Measurements from ENCODE around the gene FBLN2. TPM values are rescaled to one million over a fixed set of nuclear protein-coding genes. Genes with fewer than 3 reads are reported as not detected.

The FBLN2 gene
- total and polyA plus RNA-seq, 10 of the 15 experiments (the other 5 are each of a cell fraction or from before 2014, with no cell fraction given) = 0.03 to 0.41 (median 0.12) TPM; not detected in 2

DNA sequence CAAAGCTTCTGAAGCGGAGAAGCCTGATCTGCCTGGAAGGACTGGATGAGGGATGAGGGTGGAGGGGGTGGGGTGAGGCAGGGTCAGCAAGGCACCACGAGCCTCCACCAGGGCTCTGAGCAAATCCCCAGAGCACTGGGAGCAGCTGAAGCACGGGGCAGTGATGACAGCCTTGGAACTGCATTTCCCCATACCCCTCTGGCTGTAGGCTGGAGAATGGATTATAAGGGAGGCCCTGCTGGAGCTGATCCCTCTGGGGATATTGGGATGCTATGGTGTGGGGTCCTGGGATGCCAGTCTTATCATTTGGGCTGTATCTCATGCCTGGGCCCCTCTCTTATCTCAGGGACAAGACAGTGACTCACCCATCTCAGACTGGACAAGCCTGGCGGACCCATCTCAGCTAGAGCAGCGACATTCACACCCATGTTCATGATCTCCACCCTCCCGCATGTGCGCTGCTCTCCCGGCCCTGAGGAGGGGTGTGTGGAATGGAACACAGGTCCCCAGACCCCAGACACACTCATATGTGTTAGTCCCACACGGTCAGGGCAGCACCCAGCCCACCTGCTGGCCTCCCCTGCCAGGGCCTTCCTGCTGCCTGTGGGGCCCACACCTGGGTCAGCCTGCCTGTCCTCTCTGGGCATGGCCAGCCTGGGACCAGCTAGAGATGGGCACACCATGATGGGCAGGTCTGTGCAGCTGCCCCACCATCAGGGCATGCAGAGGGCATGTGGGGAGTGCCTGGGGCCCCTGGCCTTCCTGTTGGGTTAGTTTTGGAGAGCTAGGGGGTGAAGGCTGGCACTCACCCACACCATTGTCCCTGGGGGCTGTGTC is 97.1 kb downstream of the FBLN2 start:
- no TSS peak for BruUV-seq (replicated peaks)
- intact Hi-C loops (cut with micrococcal nuclease; ENCODE audit: unreplicated experiment) (no loop called here), in situ Hi-C loops (cut with MboI) (loop anchor here (5.0 kb wide), 1 partner anchor 149 kb away; no protein-coding TSS in a partner anchor)
- H3K4me1 ChIP-seq (ENCODE audit: control insufficient read depth, insufficient read depth, low read length) = no peaks in the 10 kb centered on the region
- H3K9me3 ChIP-seq (replicated peaks; ENCODE audit: control insufficient read depth, insufficient read depth, low read length) = no peaks in the 10 kb centered on the region
- H3K79me2 ChIP-seq (ENCODE audit: control insufficient read depth, insufficient read depth, low read length) = no peaks in the 10 kb centered on the region
- H3K4me2 ChIP-seq (ENCODE audit: control insufficient read depth, insufficient read depth) = no peak overlapping the region
- RAD21 ChIA-PET (ENCODE audit: unreplicated experiment) = interaction anchor here (0.8 to 1.7 kb wide), 3 partner anchors 11 to 151 kb away, joined by 3 to 5 read pairs (median 4); no protein-coding TSS in a partner anchor
- no peaks in the 10 kb centered on the region for H3K36me3 ChIP-seq (ENCODE audit: control insufficient read depth in 2 of 2, insufficient read depth in 2 of 2, low read length in 1 of 2)
- H3K27ac ChIP-seq (ENCODE audit: control insufficient read depth, insufficient read depth) = no peak overlapping the region
- no peak overlapping the region for H3K9ac ChIP-seq (ENCODE audit: control insufficient read depth, insufficient read depth, low read length)
- H3K27me3 ChIP-seq (replicated peaks in 1 of 2; ENCODE audit: control insufficient read depth in 2 of 2, insufficient read depth in 2 of 2, low read length in 1 of 2) = peaks cover 2 to 7% of the 10 kb centered on the region in 2 experiments; a peak in 2 of 4 replicates
- DNase-seq (ENCODE audit: low read depth, low spot score) (no peak), FAIRE-seq (no peak), ATAC-seq (no peak)
- no peak overlapping the region for H3K4me3 ChIP-seq
- SMC1A ChIA-PET (ENCODE audit: uncharacterized antibody, unreplicated experiment) = interaction anchor here (0.6 to 7.4 kb wide), 3 partner anchors 11 to 151 kb away, joined by 3 to 62 read pairs (median 3); no protein-coding TSS in a partner anchor
- POLR2A ChIA-PET = no interaction called here
- H4K20me1 ChIP-seq (ENCODE audit: control insufficient read depth, insufficient read depth) = no peaks in the 10 kb centered on the region
- 21% methylated on average over 8 of the region's 9 CpGs for WGBS (ENCODE audit: insufficient coverage, insufficient replicate concordance, low lambda C conversion rate, missing lambda C conversion rate)
- CTCF ChIA-PET = interaction anchor here (0.7 to 10.4 kb wide), 5 partner anchors 11 to 239 kb away, joined by 3 to 231 read pairs (median 8); no protein-coding TSS in a partner anchor
- no peak overlapping the region for H2AFZ ChIP-seq (ENCODE audit: control insufficient read depth, low read depth, low read length)
- TF ChIP-seq NFIC (IDR thresholded peaks at IDR 0.05; ENCODE audit: low read depth, low read length) (no peak), FOS (IDR thresholded peaks at IDR 0.05; ENCODE audit: borderline replicate concordance, extremely low read depth, insufficient read length) (no peak), BCL11A (IDR thresholded peaks at IDR 0.05; ENCODE audit: low read depth, low read length) (no peak), TARDBP (IDR thresholded peaks at IDR 0.05; ENCODE audit: borderline replicate concordance) (no peak), JUND (IDR thresholded peaks at IDR 0.05; ENCODE audit: low read depth, low read length) (no peak), MXI1 (IDR thresholded peaks at IDR 0.05; ENCODE audit: low read depth, low read length) (no peak), RAD21 (IDR thresholded peaks at IDR 0.05; ENCODE audit: insufficient read depth, low read depth, low read length) (no peak), SMARCA5 (IDR thresholded peaks at IDR 0.05) (no peak), MTA2 (IDR thresholded peaks at IDR 0.05; ENCODE audit: low read depth) (no peak), RAD51 (IDR thresholded peaks at IDR 0.05) (no peak)
- TF ChIP-seq, protein P1, sequence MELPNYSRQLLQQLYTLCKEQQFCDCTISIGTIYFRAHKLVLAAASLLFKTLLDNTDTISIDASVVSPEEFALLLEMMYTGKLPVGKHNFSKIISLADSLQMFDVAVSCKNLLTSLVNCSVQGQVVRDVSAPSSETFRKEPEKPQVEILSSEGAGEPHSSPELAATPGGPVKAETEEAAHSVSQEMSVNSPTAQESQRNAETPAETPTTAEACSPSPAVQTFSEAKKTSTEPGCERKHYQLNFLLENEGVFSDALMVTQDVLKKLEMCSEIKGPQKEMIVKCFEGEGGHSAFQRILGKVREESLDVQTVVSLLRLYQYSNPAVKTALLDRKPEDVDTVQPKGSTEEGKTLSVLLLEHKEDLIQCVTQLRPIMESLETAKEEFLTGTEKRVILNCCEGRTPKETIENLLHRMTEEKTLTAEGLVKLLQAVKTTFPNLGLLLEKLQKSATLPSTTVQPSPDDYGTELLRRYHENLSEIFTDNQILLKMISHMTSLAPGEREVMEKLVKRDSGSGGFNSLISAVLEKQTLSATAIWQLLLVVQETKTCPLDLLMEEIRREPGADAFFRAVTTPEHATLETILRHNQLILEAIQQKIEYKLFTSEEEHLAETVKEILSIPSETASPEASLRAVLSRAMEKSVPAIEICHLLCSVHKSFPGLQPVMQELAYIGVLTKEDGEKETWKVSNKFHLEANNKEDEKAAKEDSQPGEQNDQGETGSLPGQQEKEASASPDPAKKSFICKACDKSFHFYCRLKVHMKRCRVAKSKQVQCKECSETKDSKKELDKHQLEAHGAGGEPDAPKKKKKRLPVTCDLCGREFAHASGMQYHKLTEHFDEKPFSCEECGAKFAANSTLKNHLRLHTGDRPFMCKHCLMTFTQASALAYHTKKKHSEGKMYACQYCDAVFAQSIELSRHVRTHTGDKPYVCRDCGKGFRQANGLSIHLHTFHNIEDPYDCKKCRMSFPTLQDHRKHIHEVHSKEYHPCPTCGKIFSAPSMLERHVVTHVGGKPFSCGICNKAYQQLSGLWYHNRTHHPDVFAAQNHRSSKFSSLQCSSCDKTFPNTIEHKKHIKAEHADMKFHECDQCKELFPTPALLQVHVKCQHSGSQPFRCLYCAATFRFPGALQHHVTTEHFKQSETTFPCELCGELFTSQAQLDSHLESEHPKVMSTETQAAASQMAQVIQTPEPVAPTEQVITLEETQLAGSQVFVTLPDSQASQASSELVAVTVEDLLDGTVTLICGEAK (IDR thresholded peaks at IDR 0.05; ENCODE audit: borderline replicate concordance) = no peak
- TF ChIP-seq, protein P2, sequence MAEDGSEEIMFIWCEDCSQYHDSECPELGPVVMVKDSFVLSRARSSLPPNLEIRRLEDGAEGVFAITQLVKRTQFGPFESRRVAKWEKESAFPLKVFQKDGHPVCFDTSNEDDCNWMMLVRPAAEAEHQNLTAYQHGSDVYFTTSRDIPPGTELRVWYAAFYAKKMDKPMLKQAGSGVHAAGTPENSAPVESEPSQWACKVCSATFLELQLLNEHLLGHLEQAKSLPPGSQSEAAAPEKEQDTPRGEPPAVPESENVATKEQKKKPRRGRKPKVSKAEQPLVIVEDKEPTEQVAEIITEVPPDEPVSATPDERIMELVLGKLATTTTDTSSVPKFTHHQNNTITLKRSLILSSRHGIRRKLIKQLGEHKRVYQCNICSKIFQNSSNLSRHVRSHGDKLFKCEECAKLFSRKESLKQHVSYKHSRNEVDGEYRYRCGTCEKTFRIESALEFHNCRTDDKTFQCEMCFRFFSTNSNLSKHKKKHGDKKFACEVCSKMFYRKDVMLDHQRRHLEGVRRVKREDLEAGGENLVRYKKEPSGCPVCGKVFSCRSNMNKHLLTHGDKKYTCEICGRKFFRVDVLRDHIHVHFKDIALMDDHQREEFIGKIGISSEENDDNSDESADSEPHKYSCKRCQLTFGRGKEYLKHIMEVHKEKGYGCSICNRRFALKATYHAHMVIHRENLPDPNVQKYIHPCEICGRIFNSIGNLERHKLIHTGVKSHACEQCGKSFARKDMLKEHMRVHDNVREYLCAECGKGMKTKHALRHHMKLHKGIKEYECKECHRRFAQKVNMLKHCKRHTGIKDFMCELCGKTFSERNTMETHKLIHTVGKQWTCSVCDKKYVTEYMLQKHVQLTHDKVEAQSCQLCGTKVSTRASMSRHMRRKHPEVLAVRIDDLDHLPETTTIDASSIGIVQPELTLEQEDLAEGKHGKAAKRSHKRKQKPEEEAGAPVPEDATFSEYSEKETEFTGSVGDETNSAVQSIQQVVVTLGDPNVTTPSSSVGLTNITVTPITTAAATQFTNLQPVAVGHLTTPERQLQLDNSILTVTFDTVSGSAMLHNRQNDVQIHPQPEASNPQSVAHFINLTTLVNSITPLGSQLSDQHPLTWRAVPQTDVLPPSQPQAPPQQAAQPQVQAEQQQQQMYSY (CRISPR knock-in tag; IDR thresholded peaks at IDR 0.05) = no peak
- TF ChIP-seq, protein P3, sequence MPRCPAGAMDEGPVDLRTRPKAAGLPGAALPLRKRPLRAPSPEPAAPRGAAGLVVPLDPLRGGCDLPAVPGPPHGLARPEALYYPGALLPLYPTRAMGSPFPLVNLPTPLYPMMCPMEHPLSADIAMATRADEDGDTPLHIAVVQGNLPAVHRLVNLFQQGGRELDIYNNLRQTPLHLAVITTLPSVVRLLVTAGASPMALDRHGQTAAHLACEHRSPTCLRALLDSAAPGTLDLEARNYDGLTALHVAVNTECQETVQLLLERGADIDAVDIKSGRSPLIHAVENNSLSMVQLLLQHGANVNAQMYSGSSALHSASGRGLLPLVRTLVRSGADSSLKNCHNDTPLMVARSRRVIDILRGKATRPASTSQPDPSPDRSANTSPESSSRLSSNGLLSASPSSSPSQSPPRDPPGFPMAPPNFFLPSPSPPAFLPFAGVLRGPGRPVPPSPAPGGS (IDR thresholded peaks at IDR 0.05; ENCODE audit: borderline replicate concordance, insufficient read depth, low read depth, low read length, poor library complexity, severe bottlenecking) = no peak

Data from GM12878 (cell line).